ENCODE data around the gene CDK17.
A peak's percentile ranks its signal among the peaks of the same experiment; 100 is the strongest.

CDK17 gene

DNA sequence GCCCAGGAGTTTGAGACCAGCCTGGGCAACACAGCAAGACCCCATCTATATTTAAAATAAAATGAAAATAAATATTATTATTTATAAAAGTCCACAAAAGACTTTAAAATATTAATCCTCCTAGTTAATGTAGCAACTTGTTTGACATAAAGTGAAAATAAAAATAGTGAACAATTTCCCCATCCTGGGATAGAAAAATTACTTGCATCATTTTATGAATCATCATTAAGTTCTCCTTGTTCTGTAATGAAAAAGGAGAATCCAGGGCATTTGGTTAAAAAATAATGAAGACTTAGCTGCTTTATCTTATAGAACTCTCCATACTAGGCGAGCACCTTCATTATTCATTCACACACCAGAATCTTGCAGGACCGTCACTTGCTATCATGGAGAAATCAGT is 140.0 kb downstream of the CDK17 start:
- H3K4me3 ChIP-seq (ENCODE audit: low read depth, low read length) = no peak overlapping the region
- no peak for TF ChIP-seq CTCF (IDR thresholded peaks at IDR 0.05; ENCODE audit: insufficient read depth, low read depth, low read length, missing control alignments)
- no peak for DNase-seq (ENCODE audit: low read depth)

DNA sequence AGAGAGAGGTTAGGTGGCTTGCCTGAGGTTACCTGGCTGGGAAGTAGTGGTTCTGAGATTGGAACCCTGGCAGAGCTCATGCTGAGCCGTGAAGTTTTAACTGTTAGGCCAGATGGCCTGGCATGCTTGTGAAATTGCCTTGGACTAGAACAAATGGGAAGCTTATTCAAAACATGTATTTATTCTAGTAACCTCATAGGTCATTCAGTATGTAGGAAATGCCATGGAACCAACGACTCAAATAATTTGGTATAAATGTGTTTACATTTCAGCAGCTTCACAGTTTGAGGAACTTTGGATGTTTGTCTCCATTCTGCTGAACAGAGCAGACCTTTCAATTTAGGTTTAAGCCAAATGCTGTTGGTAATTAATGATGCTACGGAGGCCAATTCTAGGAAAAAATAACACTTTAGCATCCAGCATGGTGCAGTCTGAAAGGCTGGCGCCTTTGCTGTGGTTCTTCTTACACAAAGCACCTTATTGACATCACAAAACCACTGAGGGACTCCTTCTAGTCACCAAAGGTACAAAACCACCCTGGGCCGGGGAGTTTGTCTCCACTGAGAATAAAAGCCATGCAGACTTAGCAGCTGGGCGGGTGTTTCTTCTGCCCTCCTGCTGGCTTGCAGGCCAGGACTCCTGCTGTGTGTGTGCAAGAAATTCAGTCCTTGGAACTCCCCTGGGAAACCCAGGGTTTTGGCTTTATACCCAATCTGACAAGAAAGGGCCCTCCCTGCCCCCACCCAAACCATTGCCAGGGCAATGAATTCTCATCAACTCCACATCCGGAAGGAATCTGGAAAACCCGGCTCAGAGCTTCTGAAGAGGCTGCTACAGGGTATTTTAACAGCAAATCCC is 141.9 kb downstream of the CDK17 start:
- DNase-seq (ENCODE audit: low read depth) = peak; percentile 30
- H3K4me3 ChIP-seq (ENCODE audit: low read depth, low read length) = no peak overlapping the region
- no peak for TF ChIP-seq CTCF (IDR thresholded peaks at IDR 0.05; ENCODE audit: insufficient read depth, low read depth, low read length, missing control alignments)

- no peak for TF ChIP-seq CTCF (IDR thresholded peaks at IDR 0.05; ENCODE audit: insufficient read depth, low read depth, low read length, missing control alignments)
- DNase-seq (ENCODE audit: low read depth) = no peak
Measured at GRCh38 chr12:96257550-96258103, 142.6 kb downstream of the CDK17 start.

GRCh38 chr12:96256672-96257361 is 143.4 kb downstream of the CDK17 start:
- DNase-seq (ENCODE audit: low read depth) = no peak
- TF ChIP-seq CTCF (IDR thresholded peaks at IDR 0.05; ENCODE audit: insufficient read depth, low read depth, low read length, missing control alignments) = no peak
- no peak overlapping the region for H3K4me3 ChIP-seq (ENCODE audit: low read depth, low read length)

More at GRCh38 chr12:96257550-96258103, 142.6 kb downstream of the CDK17 start:
- H3K4me3 ChIP-seq (ENCODE audit: low read depth, low read length) = no peak overlapping the region

- no peak for DNase-seq (ENCODE audit: low read depth)
- TF ChIP-seq CTCF (IDR thresholded peaks at IDR 0.05; ENCODE audit: insufficient read depth, low read depth, low read length, missing control alignments) = no peak
- no peak overlapping the region for H3K4me3 ChIP-seq (ENCODE audit: low read depth, low read length)
Measured at GRCh38 chr12:96255077-96255476, 145.2 kb downstream of the CDK17 start.

DNA sequence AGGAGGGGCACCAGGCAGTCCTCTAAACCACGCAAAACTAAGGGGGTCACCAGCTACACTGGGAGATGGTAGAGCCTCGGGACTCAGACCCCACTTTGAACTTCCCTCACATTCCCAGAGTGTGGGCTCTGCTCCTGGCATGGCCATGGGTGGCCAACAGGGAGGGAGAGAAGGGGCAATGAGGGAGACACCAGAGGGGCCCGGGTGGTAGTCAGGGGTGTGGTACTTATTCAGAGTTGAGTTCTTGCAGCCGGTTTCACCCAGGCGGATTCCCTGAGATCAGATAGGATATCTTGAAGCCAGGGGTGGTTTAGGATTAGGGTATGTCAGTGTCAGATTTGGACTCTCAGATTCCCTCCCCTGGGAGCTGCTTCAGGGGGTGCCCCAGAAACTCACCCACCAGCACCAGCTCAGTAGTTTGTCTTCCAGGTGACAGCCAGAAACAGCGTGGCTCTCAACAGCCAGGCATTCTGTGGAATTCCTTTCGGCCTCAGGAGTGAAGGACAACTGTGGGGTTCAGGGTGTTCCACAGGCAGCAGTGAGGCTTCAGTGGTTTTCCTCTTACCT is 150.0 kb downstream of the CDK17 start:
- TF ChIP-seq CTCF (IDR thresholded peaks at IDR 0.05; ENCODE audit: insufficient read depth, low read depth, low read length, missing control alignments) = no peak
- DNase-seq (ENCODE audit: low read depth) = no peak
- no peak overlapping the region for H3K4me3 ChIP-seq (ENCODE audit: low read depth, low read length)

All from GM12865 (cell line).